Mesothelial cell of epicardium (in vitro differentiated cells): ENCODE results near the gene SEMA6A. TPM values are rescaled to one million over a fixed set of nuclear protein-coding genes. Genes with fewer than 3 reads are reported as not detected.

Experiments
- DNase-seq, 2 experiments: peaks; one replicate each; pipeline ENCODE4 v3.0.0; 2021; ENCODE audit warnings: low spot score in 2 of 2; ENCODE audit not compliant: unreplicated experiment in 2 of 2
- H3K27ac Mint-ChIP-seq: 2 replicates; pipeline ENCODE4 v1.8.0; 2021; ENCODE audit warnings: mixed read lengths
- H3K27me3 Mint-ChIP-seq: 2 replicates; pipeline ENCODE4 v1.8.0; 2021; ENCODE audit warnings: low read depth, mixed read lengths
- H3K36me3 Mint-ChIP-seq: 2 replicates; pipeline ENCODE4 v1.8.0; 2021; ENCODE audit warnings: mixed read lengths
- H3K4me1 Mint-ChIP-seq: 2 replicates; pipeline ENCODE4 v1.8.0; 2021; ENCODE audit warnings: mixed read lengths
- H3K4me3 Mint-ChIP-seq: 2 replicates; pipeline ENCODE4 v1.8.0; 2021; ENCODE audit warnings: mild to moderate bottlenecking, moderate library complexity, mixed read lengths
- H3K9me3 Mint-ChIP-seq: 2 replicates; pipeline ENCODE4 v1.8.0; 2021; ENCODE audit warnings: mixed read lengths
- CTCF ChIP-seq: fragments of 200-600 bp; sonication (generic); IDR thresholded peaks from one replicate; pipeline ENCODE4 v1.5.0; 2021; ENCODE audit warnings: antibody characterized with exemption; ENCODE audit not compliant: unreplicated experiment
- total RNA-seq: library from RNA; stranded (reverse); gene quantifications from 3 replicates; pipeline ENCODE4 v1.2.1, GENCODE V29; 2021

The SEMA6A gene
- total RNA-seq, 1 donor from 2014 or later, result 129 TPM

GRCh38 chr5:116423587-116424257 is 150.9 kb downstream of the SEMA6A start:
- peaks cover 9% of the 10 kb centered on the region for H3K9me3 Mint-ChIP-seq
- H3K4me3 Mint-ChIP-seq, result no peak overlapping the region
- peaks cover 17% of the 10 kb centered on the region for H3K4me1 Mint-ChIP-seq
- TF ChIP-seq CTCF, result no peak
- no peaks in the 10 kb centered on the region for H3K27me3 Mint-ChIP-seq
- H3K27ac Mint-ChIP-seq, result peak overlapping the region; percentile 32
- peaks cover 1% of the 10 kb centered on the region for H3K36me3 Mint-ChIP-seq
- no peak for DNase-seq

GRCh38 chr5:116423141-116423540 is 151.5 kb downstream of the SEMA6A start:
- Mint-ChIP-seq H3K27me3 (no peaks in the 10 kb centered on the region), H3K4me3 (no peak overlapping the region), H3K36me3 (peaks cover 1% of the 10 kb centered on the region), H3K4me1 (peaks cover 17% of the 10 kb centered on the region), H3K27ac (peak overlapping the region; percentile 32), H3K9me3 (peaks cover 9% of the 10 kb centered on the region)
- no peak for DNase-seq
- no peak for TF ChIP-seq CTCF

GRCh38 chr5:116421080-116421629 is 153.5 kb downstream of the SEMA6A start:
- H3K27ac Mint-ChIP-seq, result no peak overlapping the region
- no peak for DNase-seq
- no peaks in the 10 kb centered on the region for H3K27me3 Mint-ChIP-seq
- H3K4me1 Mint-ChIP-seq, result peaks cover 17% of the 10 kb centered on the region
- H3K36me3 Mint-ChIP-seq, result peaks cover 1% of the 10 kb centered on the region
- no peak overlapping the region for H3K4me3 Mint-ChIP-seq
- H3K9me3 Mint-ChIP-seq, result peaks cover 9% of the 10 kb centered on the region
- no peak for TF ChIP-seq CTCF

GRCh38 chr5:116420540-116420939 is 154.1 kb downstream of the SEMA6A start:
- Mint-ChIP-seq H3K27ac (no peak overlapping the region), H3K9me3 (peaks cover 9% of the 10 kb centered on the region), H3K4me3 (no peak overlapping the region), H3K27me3 (no peaks in the 10 kb centered on the region), H3K4me1 (peaks cover 17% of the 10 kb centered on the region), H3K36me3 (peaks cover 1% of the 10 kb centered on the region)
- TF ChIP-seq CTCF, result no peak
- no peak for DNase-seq

GRCh38 chr5:116419258-116419657 is 155.4 kb downstream of the SEMA6A start:
- no peaks in the 10 kb centered on the region for H3K27me3 Mint-ChIP-seq
- TF ChIP-seq CTCF, result no peak
- H3K4me3 Mint-ChIP-seq, result no peak overlapping the region
- H3K27ac Mint-ChIP-seq, result no peak overlapping the region
- H3K9me3 Mint-ChIP-seq, result peaks cover 9% of the 10 kb centered on the region
- H3K4me1 Mint-ChIP-seq, result peaks cover 20% of the 10 kb centered on the region
- peaks cover 1% of the 10 kb centered on the region for H3K36me3 Mint-ChIP-seq
- no peak for DNase-seq
